ENCODE data around the gene FAM83C. TPM values are rescaled to one million over a fixed set of nuclear protein-coding genes. Genes with fewer than 3 reads are reported as not detected.
A peak's percentile ranks its signal among the peaks of the same experiment; 100 is the strongest.

The FAM83C gene
- total and polyA plus RNA-seq, 9 of the 15 experiments (the other 6 are each of a cell fraction or from before 2014, with no cell fraction given): not detected

DNA sequence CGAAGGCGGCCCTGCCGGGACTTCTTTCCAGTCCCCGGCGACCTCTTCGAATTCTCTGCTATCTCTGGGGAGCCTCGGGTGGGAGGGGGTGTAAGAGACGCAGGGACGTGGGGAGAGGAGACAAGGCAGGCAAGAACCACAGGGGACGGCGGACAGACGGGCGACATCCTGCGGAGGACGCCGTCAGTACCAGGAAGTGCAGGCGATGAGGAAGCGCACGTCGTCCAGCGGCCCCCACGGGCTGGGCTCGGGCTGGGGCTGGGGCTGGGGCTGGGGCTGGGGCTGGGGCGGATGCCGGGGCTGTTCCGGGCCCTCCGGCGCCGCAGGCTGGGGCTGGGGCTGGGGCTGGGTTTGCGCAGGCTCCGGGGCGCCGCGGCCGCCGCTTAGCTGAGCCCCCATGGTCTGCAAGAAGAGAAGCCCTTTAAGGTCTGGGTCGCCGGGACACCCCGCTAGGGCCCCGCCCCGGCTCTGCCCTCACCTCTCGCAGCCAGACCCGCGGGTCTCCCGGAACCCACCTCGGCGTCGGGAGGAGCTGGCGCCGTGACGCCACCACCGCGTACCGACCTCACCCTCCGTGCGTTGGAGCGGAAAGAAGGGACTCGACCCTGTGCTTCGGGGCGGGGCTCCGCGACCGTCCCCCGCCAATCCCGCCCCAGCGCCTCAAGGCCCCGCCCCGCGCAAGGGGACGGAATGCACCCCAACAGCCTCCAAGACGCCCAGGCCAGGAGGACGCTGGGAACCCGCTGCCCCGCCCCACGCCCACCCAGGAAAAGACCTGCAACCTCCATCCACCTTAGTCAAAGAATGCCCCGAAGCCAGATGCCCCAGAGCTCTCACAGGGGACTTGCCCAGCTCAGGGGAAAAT is 14.5 kb downstream of the FAM83C start, which contains the start of gene MMP24OS (continued):
- TF ChIP-seq, protein P1, sequence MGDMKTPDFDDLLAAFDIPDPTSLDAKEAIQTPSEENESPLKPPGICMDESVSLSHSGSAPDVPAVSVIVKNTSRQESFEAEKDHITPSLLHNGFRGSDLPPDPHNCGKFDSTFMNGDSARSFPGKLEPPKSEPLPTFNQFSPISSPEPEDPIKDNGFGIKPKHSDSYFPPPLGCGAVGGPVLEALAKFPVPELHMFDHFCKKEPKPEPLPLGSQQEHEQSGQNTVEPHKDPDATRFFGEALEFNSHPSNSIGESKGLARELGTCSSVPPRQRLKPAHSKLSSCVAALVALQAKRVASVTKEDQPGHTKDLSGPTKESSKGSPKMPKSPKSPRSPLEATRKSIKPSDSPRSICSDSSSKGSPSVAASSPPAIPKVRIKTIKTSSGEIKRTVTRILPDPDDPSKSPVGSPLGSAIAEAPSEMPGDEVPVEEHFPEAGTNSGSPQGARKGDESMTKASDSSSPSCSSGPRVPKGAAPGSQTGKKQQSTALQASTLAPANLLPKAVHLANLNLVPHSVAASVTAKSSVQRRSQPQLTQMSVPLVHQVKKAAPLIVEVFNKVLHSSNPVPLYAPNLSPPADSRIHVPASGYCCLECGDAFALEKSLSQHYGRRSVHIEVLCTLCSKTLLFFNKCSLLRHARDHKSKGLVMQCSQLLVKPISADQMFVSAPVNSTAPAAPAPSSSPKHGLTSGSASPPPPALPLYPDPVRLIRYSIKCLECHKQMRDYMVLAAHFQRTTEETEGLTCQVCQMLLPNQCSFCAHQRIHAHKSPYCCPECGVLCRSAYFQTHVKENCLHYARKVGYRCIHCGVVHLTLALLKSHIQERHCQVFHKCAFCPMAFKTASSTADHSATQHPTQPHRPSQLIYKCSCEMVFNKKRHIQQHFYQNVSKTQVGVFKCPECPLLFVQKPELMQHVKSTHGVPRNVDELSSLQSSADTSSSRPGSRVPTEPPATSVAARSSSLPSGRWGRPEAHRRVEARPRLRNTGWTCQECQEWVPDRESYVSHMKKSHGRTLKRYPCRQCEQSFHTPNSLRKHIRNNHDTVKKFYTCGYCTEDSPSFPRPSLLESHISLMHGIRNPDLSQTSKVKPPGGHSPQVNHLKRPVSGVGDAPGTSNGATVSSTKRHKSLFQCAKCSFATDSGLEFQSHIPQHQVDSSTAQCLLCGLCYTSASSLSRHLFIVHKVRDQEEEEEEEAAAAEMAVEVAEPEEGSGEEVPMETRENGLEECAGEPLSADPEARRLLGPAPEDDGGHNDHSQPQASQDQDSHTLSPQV (IDR thresholded peaks at IDR 0.05): no peak
- TF ChIP-seq TBL1XR1 (IDR thresholded peaks at IDR 0.05; ENCODE audit: low read length in 2 of 2): no peak
- TF ChIP-seq ZBTB40 (IDR thresholded peaks at IDR 0.05): peak; percentile 34; the same call in 1 of the 2 replicates
- TF ChIP-seq ZBTB40 (CRISPR knock-in tag; IDR thresholded peaks at IDR 0.05): no peak
- TF ChIP-seq NELFE (IDR thresholded peaks at IDR 0.05; ENCODE audit: insufficient read depth, insufficient read length): no peak
- no peak for TF ChIP-seq HNRNPL (IDR thresholded peaks at IDR 0.05; ENCODE audit: low read depth, low read length)
- TF ChIP-seq, protein P2, sequence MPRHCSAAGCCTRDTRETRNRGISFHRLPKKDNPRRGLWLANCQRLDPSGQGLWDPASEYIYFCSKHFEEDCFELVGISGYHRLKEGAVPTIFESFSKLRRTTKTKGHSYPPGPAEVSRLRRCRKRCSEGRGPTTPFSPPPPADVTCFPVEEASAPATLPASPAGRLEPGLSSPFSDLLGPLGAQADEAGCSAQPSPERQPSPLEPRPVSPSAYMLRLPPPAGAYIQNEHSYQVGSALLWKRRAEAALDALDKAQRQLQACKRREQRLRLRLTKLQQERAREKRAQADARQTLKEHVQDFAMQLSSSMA (CRISPR knock-in tag; IDR thresholded peaks at IDR 0.05): no peak
- TF ChIP-seq JUND (IDR thresholded peaks at IDR 0.05; ENCODE audit: borderline replicate concordance, low read depth, low read length): 0 out of 2 replicates have a peak, but pooled peaks have one; percentile 23
- TF ChIP-seq JUND (tag; IDR thresholded peaks at IDR 0.05; ENCODE audit: borderline replicate concordance, low read depth, low read length): no peak; the same call in 2 of the 3 replicates
- TF ChIP-seq, protein P3, sequence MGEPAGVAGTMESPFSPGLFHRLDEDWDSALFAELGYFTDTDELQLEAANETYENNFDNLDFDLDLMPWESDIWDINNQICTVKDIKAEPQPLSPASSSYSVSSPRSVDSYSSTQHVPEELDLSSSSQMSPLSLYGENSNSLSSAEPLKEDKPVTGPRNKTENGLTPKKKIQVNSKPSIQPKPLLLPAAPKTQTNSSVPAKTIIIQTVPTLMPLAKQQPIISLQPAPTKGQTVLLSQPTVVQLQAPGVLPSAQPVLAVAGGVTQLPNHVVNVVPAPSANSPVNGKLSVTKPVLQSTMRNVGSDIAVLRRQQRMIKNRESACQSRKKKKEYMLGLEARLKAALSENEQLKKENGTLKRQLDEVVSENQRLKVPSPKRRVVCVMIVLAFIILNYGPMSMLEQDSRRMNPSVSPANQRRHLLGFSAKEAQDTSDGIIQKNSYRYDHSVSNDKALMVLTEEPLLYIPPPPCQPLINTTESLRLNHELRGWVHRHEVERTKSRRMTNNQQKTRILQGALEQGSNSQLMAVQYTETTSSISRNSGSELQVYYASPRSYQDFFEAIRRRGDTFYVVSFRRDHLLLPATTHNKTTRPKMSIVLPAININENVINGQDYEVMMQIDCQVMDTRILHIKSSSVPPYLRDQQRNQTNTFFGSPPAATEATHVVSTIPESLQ (CRISPR knock-in tag; IDR thresholded peaks at IDR 0.05): no peak
